AG04449 (cell line): Measurements from ENCODE around the gene PFN3.

Experiments
- CTCF ChIA-PET: fragments of 350-600 bp; formaldehyde crosslinking; extraction: SDS; loops from one replicate; lab custom pipeline; 2021; ENCODE audit warnings: antibody characterized with exemption; lab: Yijun Ruan, JAX
- POLR2A ChIA-PET: fragments of 400-600, 350-600 bp; formaldehyde crosslinking; extraction: SDS; loops from one replicate; lab custom pipeline; 2020; ENCODE audit warnings: antibody characterized with exemption, inconsistent platforms; lab: Yijun Ruan, JAX
- DNase-seq: peaks from one replicate; pipeline ENCODE4 v3.0.0-alpha.2; 2010; ENCODE audit warnings: low read depth, low spot score
- H3K4me3 ChIP-seq: 2 replicates; pipeline ENCODE4 v1.5.1; 2011; ENCODE audit warnings: low read depth, mild to moderate bottlenecking, control low read depth, low read length
- CTCF ChIP-seq: IDR thresholded peaks from one replicate; pipeline ENCODE4 v1.5.1; 2011; ENCODE audit warnings: mild to moderate bottlenecking, moderate library complexity, low read length, control low read depth, inconsistent platforms; ENCODE audit not compliant: insufficient read depth; ENCODE audit errors: missing control alignments

PFN3 gene

GRCh38 chr5:177365845-177366527 is 34.5 kb downstream of the PFN3 start:
- ChIA-PET CTCF (interaction anchor here (0.7 to 35.1 kb wide), 11 partner anchors 9 to 136 kb away, joined by 3 to 853 read pairs (median 4); partner anchors contain the start of genes F12, PFN3 and SLC34A1), POLR2A (interaction anchor here (0.6 to 1.3 kb wide), 3 partner anchors 89 to 132 kb away, joined by 3 to 5 read pairs (median 3); partner anchors contain the start of gene PDLIM7)
- TF ChIP-seq CTCF: no peak
- H3K4me3 ChIP-seq: no peak overlapping the region
- no peak for DNase-seq

GRCh38 chr5:177364159-177364962 is 36.1 kb downstream of the PFN3 start:
- CTCF ChIA-PET: interaction anchor here (0.8 to 35.1 kb wide), 9 partner anchors 12 to 252 kb away, joined by 3 to 853 read pairs (median 3); partner anchors contain the start of genes F12, PFN3 and SLC34A1
- no peak overlapping the region for H3K4me3 ChIP-seq
- no peak for DNase-seq
- TF ChIP-seq CTCF: no peak
- POLR2A ChIA-PET: interaction anchor here (1.3 kb wide), 1 partner anchor 12 kb away, joined by 5 read pairs; the partner anchor contains the start of gene LMAN2

- no peak for TF ChIP-seq CTCF
- CTCF ChIA-PET: interaction anchor here (1.0 to 35.1 kb wide), 8 partner anchors 11 to 94 kb away, joined by 3 to 853 read pairs (median 4); partner anchors contain the start of genes F12, GRK6, PFN3 and SLC34A1
- DNase-seq: no peak
- peak overlapping the region; percentile 38 for H3K4me3 ChIP-seq
- POLR2A ChIA-PET: interaction anchor here (1.3 kb wide), 1 partner anchor 12 kb away, joined by 5 read pairs; the partner anchor contains the start of gene LMAN2
Observed at GRCh38 chr5:177363565-177363964, 36.9 kb downstream of the PFN3 start.

GRCh38 chr5:177362610-177363507 is 37.6 kb downstream of the PFN3 start:
- POLR2A ChIA-PET: interaction anchor here (1.2 kb wide), 1 partner anchor 133 kb away, joined by 3 read pairs; no protein-coding TSS in a partner anchor
- no peak for DNase-seq
- no peak for TF ChIP-seq CTCF
- H3K4me3 ChIP-seq: peak overlapping the region; percentile 49
- CTCF ChIA-PET: interaction anchor here (1.0 to 35.1 kb wide), 8 partner anchors 11 to 93 kb away, joined by 3 to 853 read pairs (median 4); partner anchors contain the start of genes F12, GRK6, LMAN2 and PFN3

- CTCF ChIA-PET: interaction anchor here (1.6 to 3.3 kb wide), 3 partner anchors 8 to 27 kb away, joined by 6 to 20 read pairs (median 11); partner anchors contain the start of gene LMAN2
Observed at GRCh38 chr5:177362292-177362609, 38.2 kb downstream of the PFN3 start.

More at GRCh38 chr5:177362292-177362609, 38.2 kb downstream of the PFN3 start:
- TF ChIP-seq CTCF: no peak
- POLR2A ChIA-PET: interaction anchor here (1.2 kb wide), 1 partner anchor 134 kb away, joined by 3 read pairs; no protein-coding TSS in a partner anchor
- DNase-seq: no peak
- no peak overlapping the region for H3K4me3 ChIP-seq
